Upper lobe of left lung (tissue), 4 donors: ENCODE measurements around the gene SUCLA2.

Experiments used
- POLR2AphosphoS5 ChIP-seq, 2 donors: sonication (generic); formaldehyde crosslinking; IDR thresholded peaks; one replicate each; pipeline ENCODE4 v1.5.1; 2017; ENCODE audit warnings: antibody characterized with exemption in 2 of 2
- TF ChIP-seq, protein P1 (sequence below), 6 experiments: fragments of 450-650 bp in 4 of 6; fragments of 200-600 bp in 2 of 6; sonication (generic) in 2 of 6; IDR thresholded peaks; one replicate each; pipeline ENCODE4 v1.5.1; 2016 to 2019; ENCODE audit warnings: antibody characterized with exemption in 6 of 6

DNA sequence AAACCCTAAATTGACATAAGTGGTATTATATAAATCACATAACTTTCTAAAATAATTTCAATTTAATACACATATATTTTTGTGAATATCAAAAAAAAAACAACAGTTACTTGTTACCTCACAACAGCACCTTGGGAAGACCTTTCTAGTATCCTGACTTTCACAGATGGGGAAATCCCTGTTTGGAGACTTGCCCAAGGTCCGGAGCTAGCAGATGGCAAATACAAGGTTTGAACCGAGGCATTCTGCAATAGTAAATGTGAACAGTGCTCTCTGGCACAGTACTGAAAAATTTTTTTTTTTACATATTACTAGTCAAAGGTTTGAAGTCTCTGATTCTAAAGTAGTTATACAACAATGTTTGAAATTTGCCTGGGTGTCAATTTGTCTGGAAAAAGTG is 104.5 kb downstream of the SUCLA2 start:
- no peak for TF ChIP-seq POLR2AphosphoS5 (IDR thresholded peaks at IDR 0.05)
- TF ChIP-seq, protein P1, sequence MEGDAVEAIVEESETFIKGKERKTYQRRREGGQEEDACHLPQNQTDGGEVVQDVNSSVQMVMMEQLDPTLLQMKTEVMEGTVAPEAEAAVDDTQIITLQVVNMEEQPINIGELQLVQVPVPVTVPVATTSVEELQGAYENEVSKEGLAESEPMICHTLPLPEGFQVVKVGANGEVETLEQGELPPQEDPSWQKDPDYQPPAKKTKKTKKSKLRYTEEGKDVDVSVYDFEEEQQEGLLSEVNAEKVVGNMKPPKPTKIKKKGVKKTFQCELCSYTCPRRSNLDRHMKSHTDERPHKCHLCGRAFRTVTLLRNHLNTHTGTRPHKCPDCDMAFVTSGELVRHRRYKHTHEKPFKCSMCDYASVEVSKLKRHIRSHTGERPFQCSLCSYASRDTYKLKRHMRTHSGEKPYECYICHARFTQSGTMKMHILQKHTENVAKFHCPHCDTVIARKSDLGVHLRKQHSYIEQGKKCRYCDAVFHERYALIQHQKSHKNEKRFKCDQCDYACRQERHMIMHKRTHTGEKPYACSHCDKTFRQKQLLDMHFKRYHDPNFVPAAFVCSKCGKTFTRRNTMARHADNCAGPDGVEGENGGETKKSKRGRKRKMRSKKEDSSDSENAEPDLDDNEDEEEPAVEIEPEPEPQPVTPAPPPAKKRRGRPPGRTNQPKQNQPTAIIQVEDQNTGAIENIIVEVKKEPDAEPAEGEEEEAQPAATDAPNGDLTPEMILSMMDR (IDR thresholded peaks at IDR 0.05): no peak
